Endothelial cell of umbilical vein (primary cell): ENCODE results near the gene TTR. TPM values are rescaled to one million over a fixed set of nuclear protein-coding genes. Genes with fewer than 3 reads are reported as not detected.

Experiments used
- BruUV-seq: library from RNA; stranded (reverse); fragments of 400-500 nt; replicated peaks from 2 replicates; lab custom pipeline; 2021; lab: Mats Ljungman, UMichigan
- CTCF ChIA-PET: fragments of 300-600, 350-600 bp; sonication (Branson Sonifier 250); formaldehyde crosslinking; loops from one replicate; lab custom pipeline; 2021; ENCODE audit warnings: antibody characterized with exemption, inconsistent platforms; lab: Charles Lee
- POLR2A ChIA-PET: fragments of 300-600, 350-600 bp; sonication (Branson Sonifier 250); formaldehyde crosslinking; loops from one replicate; lab custom pipeline; 2021; ENCODE audit warnings: antibody characterized with exemption, inconsistent platforms; lab: Charles Lee
- DNase-seq: peaks from one replicate; pipeline ENCODE4 v3.0.0-alpha.2; 2011; ENCODE audit warnings: low read depth, low spot score
- FAIRE-seq: peaks from 2 replicates; lab custom pipeline; 2011; peaks lifted over from hg19 to GRCh38; lab: Jason Lieb, UNC
- H2AFZ ChIP-seq: 2 replicates; pipeline ENCODE4 v1.6.0; 2012; ENCODE audit warnings: low read depth, low read length, control low read depth, inconsistent platforms
- H3K27ac ChIP-seq: 2 replicates; pipeline ENCODE4 v1.5.1; 2011; ENCODE audit warnings: low read depth, mild to moderate bottlenecking, control low read depth, low read length, moderate library complexity; ENCODE audit not compliant: insufficient read depth
- H3K27me3 ChIP-seq, 2 experiments: 2 replicates each; pipeline versions ENCODE4 v1.6.0 to v1.6.1; 2011; ENCODE audit warnings: low read length in 2 of 2, mixed read lengths in 1 of 2; ENCODE audit not compliant: control insufficient read depth in 2 of 2, insufficient read depth in 2 of 2
- H3K36me3 ChIP-seq, 2 experiments: 2 replicates in 1 of 2; 3 replicates in 1 of 2; pipeline ENCODE4 v1.5.1; 2011; ENCODE audit warnings: low read length in 2 of 2, mild to moderate bottlenecking in 1 of 2, moderate library complexity in 1 of 2; ENCODE audit not compliant: control insufficient read depth in 2 of 2, insufficient read depth in 2 of 2; ENCODE audit errors: extremely low read depth in 1 of 2
- H3K4me1 ChIP-seq: 3 replicates; pipeline ENCODE4 v1.5.1; 2011; ENCODE audit warnings: mild to moderate bottlenecking, low read length; ENCODE audit not compliant: control insufficient read depth, insufficient read depth; ENCODE audit errors: extremely low read depth
- H3K4me2 ChIP-seq: 2 replicates; pipeline ENCODE4 v1.6.1; 2011; ENCODE audit warnings: low read length, control low read depth, mixed read lengths; ENCODE audit not compliant: insufficient read depth
- H3K4me3 ChIP-seq, 3 experiments: fragments of 200-600 bp in 1 of 3; sonication (generic), shearing (Covaris generic) in 1 of 3; replicated peaks in 1 of 3; 2 replicates each; pipeline ENCODE4 v1.5.1; 2011 to 2016; ENCODE audit warnings: control low read depth in 3 of 3, low read length in 3 of 3, mild to moderate bottlenecking in 2 of 3, inconsistent platforms in 1 of 3, low read depth in 1 of 3, moderate library complexity in 1 of 3; ENCODE audit not compliant: insufficient read depth in 1 of 3
- H3K79me2 ChIP-seq: 2 replicates; pipeline ENCODE4 v1.6.0; 2012; ENCODE audit warnings: low read length, inconsistent platforms; ENCODE audit not compliant: control insufficient read depth, insufficient read depth
- H3K9ac ChIP-seq: replicated peaks from 2 replicates; pipeline ENCODE3; 2011; ENCODE audit warnings: low read length, control low read depth; ENCODE audit not compliant: insufficient read depth; ENCODE audit errors: extremely low read depth
- H3K9me1 ChIP-seq: replicated peaks from 3 replicates; pipeline ENCODE4 v1.6.0; 2011; ENCODE audit warnings: mild to moderate bottlenecking, low read length; ENCODE audit not compliant: control insufficient read depth, insufficient read depth; ENCODE audit errors: extremely low read depth
- H3K9me3 ChIP-seq: replicated peaks from 2 replicates; pipeline ENCODE4 v1.5.1; 2012; ENCODE audit warnings: low read length, inconsistent platforms; ENCODE audit not compliant: control insufficient read depth, insufficient read depth
- H4K20me1 ChIP-seq: replicated peaks from 2 replicates; pipeline ENCODE3; 2011; ENCODE audit warnings: mild to moderate bottlenecking, low read length; ENCODE audit not compliant: control insufficient read depth, insufficient read depth; ENCODE audit errors: extremely low read depth
- EZH2 ChIP-seq: IDR thresholded peaks from 2 replicates; pipeline ENCODE4 v1.6.1; 2012; ENCODE audit warnings: borderline replicate concordance, low read depth, mild to moderate bottlenecking, moderate library complexity, low read length, inconsistent platforms; ENCODE audit not compliant: severe bottlenecking
- FOS ChIP-seq: IDR thresholded peaks from 2 replicates; pipeline ENCODE4 v1.6.1; 2011; ENCODE audit warnings: mild to moderate bottlenecking, low read length, moderate library complexity, borderline replicate concordance; ENCODE audit not compliant: insufficient read depth
- GATA2 ChIP-seq: IDR thresholded peaks from 2 replicates; pipeline ENCODE4 v1.7.0; 2011; ENCODE audit warnings: low read depth, mild to moderate bottlenecking, moderate library complexity, mixed read lengths, low read length; ENCODE audit not compliant: insufficient read length, insufficient read depth
- JUN ChIP-seq: IDR thresholded peaks from 2 replicates; pipeline ENCODE4 v1.6.1; 2011; ENCODE audit warnings: borderline replicate concordance, low read depth; ENCODE audit not compliant: insufficient read length, insufficient read depth
- MYC ChIP-seq: IDR thresholded peaks from one replicate; pipeline ENCODE4 v1.6.1; 2011; ENCODE audit warnings: mild to moderate bottlenecking, low read depth, low read length
- POLR2A ChIP-seq: IDR thresholded peaks from 2 replicates; pipeline ENCODE4 v1.6.1; 2012; ENCODE audit warnings: low read depth, mild to moderate bottlenecking, control low read depth, low read length
- POLR2AphosphoS5 ChIP-seq: IDR thresholded peaks from 2 replicates; pipeline ENCODE4 v1.6.1; 2012; ENCODE audit warnings: low read depth, mild to moderate bottlenecking, control low read depth, low read length, moderate library complexity; ENCODE audit not compliant: insufficient read depth
- dilution Hi-C: fragments of 300-500 bp; cut with MboI; formaldehyde crosslinking; loops from one replicate; pipeline ENCODE4 v1.15.0; 2019; ENCODE audit warnings: low sequenced_read_pairs; ENCODE audit not compliant: extremely low pct_ligation_motif_present
- intact Hi-C: fragments of 100-400 bp; cut with micrococcal nuclease; formaldehyde crosslinking; loops from one replicate; pipeline ENCODE4 v1.10.0; 2022
- polyA plus RNA-seq, 4 experiments: library from polyadenylated mRNA; depleted of rRNA in 3 of 4; stranded (reverse) in 3 of 4; unstranded in 1 of 4; fragments of >200 nt; gene quantifications; 2 replicates each; pipeline versions ENCODE4 v1.2.1 to v1.2.3, GENCODE V29; 2011 to 2012; ENCODE audit warnings: missing spikeins in 1 of 4
- total RNA-seq: library from RNA; stranded (reverse); gene quantifications from 2 replicates; pipeline ENCODE4 v1.2.3, GENCODE V29; 2021
- TF ChIP-seq, protein P1 (sequence below), 2 donors: IDR thresholded peaks; 1 replicate in 1 of 2; 2 replicates in 1 of 2; pipeline ENCODE4 v1.5.1; 2011; ENCODE audit warnings: low read length in 2 of 2, mild to moderate bottlenecking in 2 of 2, moderate library complexity in 2 of 2, control low read depth in 1 of 2, inconsistent platforms in 1 of 2, low read depth in 1 of 2; ENCODE audit not compliant: insufficient read depth in 1 of 2; ENCODE audit errors: extremely low read depth in 1 of 2
- TF ChIP-seq, protein P2 (sequence below): IDR thresholded peaks from 2 replicates; pipeline ENCODE4 v1.6.1; 2011; ENCODE audit not compliant: insufficient read depth, insufficient read length

Gene TTR
- total and polyA plus RNA-seq, 2 donors (not counting 3 experiments of a cell fraction or from before 2014, with no cell fraction given), result not detected

DNA sequence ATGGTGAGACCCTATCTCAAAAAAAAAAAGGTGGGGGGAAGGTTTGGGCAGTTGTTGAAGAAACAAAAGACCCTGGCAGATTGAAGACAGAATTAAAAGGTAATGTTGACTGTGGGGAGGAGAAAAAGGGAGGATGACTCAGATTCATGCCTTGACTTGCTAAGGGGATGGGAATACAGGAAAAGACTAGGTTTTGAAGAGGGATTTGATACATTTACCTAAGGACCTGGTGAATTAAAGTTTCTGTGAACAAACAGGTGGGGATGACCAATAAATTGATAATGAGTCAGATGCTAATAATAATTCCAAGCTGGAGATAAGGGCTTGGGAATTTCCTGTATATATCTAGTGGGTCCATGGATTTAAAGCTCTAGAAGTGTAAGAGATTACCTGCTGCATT, 27.6 kb downstream of the TTR start:
- ChIA-PET CTCF (no interaction called here), POLR2A (no interaction called here)
- no peaks in the 10 kb centered on the region for H3K27me3 ChIP-seq
- TF ChIP-seq JUN, result no peak
- no peak for TF ChIP-seq GATA2
- no peak for TF ChIP-seq MYC
- no peak for TF ChIP-seq POLR2A
- H3K4me1 ChIP-seq, result no peaks in the 10 kb centered on the region
- H3K9ac ChIP-seq, result no peak overlapping the region
- no TSS peak for BruUV-seq
- no peak overlapping the region for H2AFZ ChIP-seq
- no peak overlapping the region for H3K4me3 ChIP-seq
- H4K20me1 ChIP-seq, result no peaks in the 10 kb centered on the region
- DNase-seq (no peak), FAIRE-seq (no peak)
- H3K9me3 ChIP-seq, result no peaks in the 10 kb centered on the region
- H3K79me2 ChIP-seq, result no peaks in the 10 kb centered on the region
- H3K27ac ChIP-seq, result no peak overlapping the region
- dilution Hi-C loops, result no loop called here
- H3K36me3 ChIP-seq, result no peaks in the 10 kb centered on the region
- H3K9me1 ChIP-seq, result no peaks in the 10 kb centered on the region
- intact Hi-C loops, result no loop called here
- H3K4me2 ChIP-seq, result no peak overlapping the region

- Histone ChIP-seq H3K4me1 (no peaks in the 10 kb centered on the region), H3K27ac (no peak overlapping the region), H3K27me3 (no peaks in the 10 kb centered on the region), H3K9me1 (no peaks in the 10 kb centered on the region), H2AFZ (no peak overlapping the region), H3K79me2 (no peaks in the 10 kb centered on the region), H3K9ac (no peak overlapping the region), H3K9me3 (no peaks in the 10 kb centered on the region), H3K4me2 (no peak overlapping the region), H3K36me3 (no peaks in the 10 kb centered on the region), H3K4me3 (no peak overlapping the region), H4K20me1 (no peaks in the 10 kb centered on the region)
- no peak for DNase-seq
- ChIA-PET POLR2A (no interaction called here), CTCF (interaction anchor here (0.5 kb wide), 1 partner anchor 15 kb away, joined by 3 read pairs; no protein-coding TSS in a partner anchor)
- dilution Hi-C loops, result no loop called here
- no peak for FAIRE-seq
- TF ChIP-seq EZH2 (no peak), GATA2 (no peak), POLR2A (no peak), FOS (no peak), MYC (no peak), POLR2AphosphoS5 (no peak), JUN (no peak)
- TF ChIP-seq, protein P1, sequence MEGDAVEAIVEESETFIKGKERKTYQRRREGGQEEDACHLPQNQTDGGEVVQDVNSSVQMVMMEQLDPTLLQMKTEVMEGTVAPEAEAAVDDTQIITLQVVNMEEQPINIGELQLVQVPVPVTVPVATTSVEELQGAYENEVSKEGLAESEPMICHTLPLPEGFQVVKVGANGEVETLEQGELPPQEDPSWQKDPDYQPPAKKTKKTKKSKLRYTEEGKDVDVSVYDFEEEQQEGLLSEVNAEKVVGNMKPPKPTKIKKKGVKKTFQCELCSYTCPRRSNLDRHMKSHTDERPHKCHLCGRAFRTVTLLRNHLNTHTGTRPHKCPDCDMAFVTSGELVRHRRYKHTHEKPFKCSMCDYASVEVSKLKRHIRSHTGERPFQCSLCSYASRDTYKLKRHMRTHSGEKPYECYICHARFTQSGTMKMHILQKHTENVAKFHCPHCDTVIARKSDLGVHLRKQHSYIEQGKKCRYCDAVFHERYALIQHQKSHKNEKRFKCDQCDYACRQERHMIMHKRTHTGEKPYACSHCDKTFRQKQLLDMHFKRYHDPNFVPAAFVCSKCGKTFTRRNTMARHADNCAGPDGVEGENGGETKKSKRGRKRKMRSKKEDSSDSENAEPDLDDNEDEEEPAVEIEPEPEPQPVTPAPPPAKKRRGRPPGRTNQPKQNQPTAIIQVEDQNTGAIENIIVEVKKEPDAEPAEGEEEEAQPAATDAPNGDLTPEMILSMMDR (IDR thresholded peaks at IDR 0.05; ENCODE audit: extremely low read depth in 1 of 2, insufficient read depth in 1 of 2, low read depth in 1 of 2, low read length in 2 of 2), result no peak
- TF ChIP-seq, protein P2, sequence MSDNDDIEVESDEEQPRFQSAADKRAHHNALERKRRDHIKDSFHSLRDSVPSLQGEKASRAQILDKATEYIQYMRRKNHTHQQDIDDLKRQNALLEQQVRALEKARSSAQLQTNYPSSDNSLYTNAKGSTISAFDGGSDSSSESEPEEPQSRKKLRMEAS, result no peak
- no TSS peak for BruUV-seq
- intact Hi-C loops, result no loop called here
Measured at GRCh38 chr18:31624892-31625640, 33.4 kb downstream of the TTR start.
